Tibial artery (tissue), 4 donors: ENCODE data around the gene SNAP23.

Experiments used
- DNase-seq, 2 donors: peaks; one replicate each; pipeline ENCODE4 v3.0.0-alpha.2; 2019
- H3K27ac ChIP-seq, 2 donors: fragments of 200-600 bp; sonication (generic) in 1 of 2; 1 replicate in 1 of 2; 2 replicates in 1 of 2; pipeline ENCODE4 v1.5.1; 2018 to 2019; ENCODE audit warnings: mild to moderate bottlenecking in 1 of 2
- H3K27me3 ChIP-seq, 2 donors: fragments of 200-600 bp; sonication (generic) in 1 of 2; one replicate each; pipeline versions ENCODE4 v1.5.1 to v1.6.0; 2016 to 2019
- H3K36me3 ChIP-seq, 3 donors: fragments of 200-600 bp; sonication (generic) in 2 of 3; one replicate each; pipeline ENCODE4 v1.5.1; 2016 to 2019; ENCODE audit warnings: mild to moderate bottlenecking in 2 of 3
- H3K4me1 ChIP-seq, 4 donors: fragments of 200-600 bp; sonication (generic) in 2 of 4; 1 replicate in 3 of 4; 2 replicates in 1 of 4; pipeline ENCODE4 v1.5.1; 2016 to 2019
- H3K4me3 ChIP-seq, 2 donors: fragments of 200-600 bp; sonication (generic) in 1 of 2; 1 replicate in 1 of 2; 2 replicates in 1 of 2; pipeline ENCODE4 v1.5.1; 2018 to 2019; ENCODE audit warnings: mild to moderate bottlenecking in 2 of 2
- H3K9me3 ChIP-seq, 3 donors: fragments of 200-600 bp; sonication (generic) in 1 of 3; one replicate each; pipeline ENCODE4 v1.5.1; 2016 to 2019
- intact Hi-C: fragments of 100-400 bp; cut with DNase I; formaldehyde crosslinking; loops from one replicate; pipeline ENCODE4 v1.15.0; 2023; ENCODE audit warnings: low total_unique reads
- TF ChIP-seq, protein P1 (sequence below), 2 experiments: fragments of 200-600 bp in 1 of 2; fragments of 450-650 bp in 1 of 2; IDR thresholded peaks; one replicate each; pipeline ENCODE4 v1.5.1; 2017 to 2019; ENCODE audit warnings: antibody characterized with exemption in 2 of 2, mild to moderate bottlenecking in 1 of 2, moderate library complexity in 1 of 2

The SNAP23 gene

DNA sequence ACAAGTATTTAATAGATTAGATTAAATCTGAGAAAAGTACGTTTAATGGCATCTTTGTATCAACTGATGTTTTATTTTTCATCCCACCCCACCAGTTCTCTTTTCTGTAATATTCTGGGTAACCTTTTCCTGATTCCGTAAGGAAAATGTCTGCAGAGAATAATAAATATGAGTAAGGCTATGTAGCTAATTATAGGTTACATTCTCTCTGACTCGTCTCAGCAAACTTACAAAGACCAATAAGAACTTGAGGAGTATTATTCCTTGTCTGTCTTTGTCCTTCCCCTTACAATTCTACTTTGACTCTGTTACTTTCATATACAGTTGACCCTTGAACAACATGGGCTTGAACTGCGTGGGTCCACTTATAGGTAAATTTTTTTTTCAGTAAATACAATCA, 12.1 kb downstream of the SNAP23 start:
- no peaks in the 10 kb centered on the region for H3K36me3 ChIP-seq
- H3K27me3 ChIP-seq: no peaks in the 10 kb centered on the region
- H3K27ac ChIP-seq: no peak overlapping the region
- DNase-seq: no peak
- H3K4me3 ChIP-seq: no peak overlapping the region
- peaks cover 0 to 53% (median 9%) of the 10 kb centered on the region in 4 donors for H3K4me1 ChIP-seq
- TF ChIP-seq, protein P1, sequence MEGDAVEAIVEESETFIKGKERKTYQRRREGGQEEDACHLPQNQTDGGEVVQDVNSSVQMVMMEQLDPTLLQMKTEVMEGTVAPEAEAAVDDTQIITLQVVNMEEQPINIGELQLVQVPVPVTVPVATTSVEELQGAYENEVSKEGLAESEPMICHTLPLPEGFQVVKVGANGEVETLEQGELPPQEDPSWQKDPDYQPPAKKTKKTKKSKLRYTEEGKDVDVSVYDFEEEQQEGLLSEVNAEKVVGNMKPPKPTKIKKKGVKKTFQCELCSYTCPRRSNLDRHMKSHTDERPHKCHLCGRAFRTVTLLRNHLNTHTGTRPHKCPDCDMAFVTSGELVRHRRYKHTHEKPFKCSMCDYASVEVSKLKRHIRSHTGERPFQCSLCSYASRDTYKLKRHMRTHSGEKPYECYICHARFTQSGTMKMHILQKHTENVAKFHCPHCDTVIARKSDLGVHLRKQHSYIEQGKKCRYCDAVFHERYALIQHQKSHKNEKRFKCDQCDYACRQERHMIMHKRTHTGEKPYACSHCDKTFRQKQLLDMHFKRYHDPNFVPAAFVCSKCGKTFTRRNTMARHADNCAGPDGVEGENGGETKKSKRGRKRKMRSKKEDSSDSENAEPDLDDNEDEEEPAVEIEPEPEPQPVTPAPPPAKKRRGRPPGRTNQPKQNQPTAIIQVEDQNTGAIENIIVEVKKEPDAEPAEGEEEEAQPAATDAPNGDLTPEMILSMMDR (IDR thresholded peaks at IDR 0.05): no peak
- intact Hi-C loops: no loop called here
- no peaks in the 10 kb centered on the region for H3K9me3 ChIP-seq

DNA sequence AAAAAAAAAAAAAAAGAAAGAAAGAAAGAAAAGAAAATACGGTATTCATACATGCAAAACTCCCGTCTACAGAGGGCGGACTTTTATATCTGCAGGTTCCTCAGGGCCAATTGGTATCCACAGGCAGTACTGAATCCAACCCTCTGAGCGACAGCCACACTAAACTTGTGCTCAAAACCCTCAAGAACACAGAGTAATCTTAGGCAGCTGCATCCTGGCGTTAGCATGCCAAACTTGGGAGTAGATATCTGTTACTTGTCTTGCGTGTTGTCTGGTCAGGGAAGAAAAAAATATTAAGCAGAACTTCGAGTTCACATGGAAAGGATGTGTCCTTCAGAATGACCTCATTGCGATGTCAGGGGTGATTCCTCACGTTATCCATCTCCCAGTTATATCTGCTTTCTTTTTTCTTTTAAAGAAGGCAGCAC, 12.8 kb downstream of the SNAP23 start:
- no peaks in the 10 kb centered on the region for H3K36me3 ChIP-seq
- no peak for DNase-seq
- no peak overlapping the region for H3K4me3 ChIP-seq
- intact Hi-C loops: no loop called here
- no peaks in the 10 kb centered on the region for H3K27me3 ChIP-seq
- H3K4me1 ChIP-seq: peaks cover 0 to 51% (median 9%) of the 10 kb centered on the region in 4 donors
- H3K27ac ChIP-seq: no peak overlapping the region
- TF ChIP-seq, protein P1 (IDR thresholded peaks at IDR 0.05): no peak
- no peaks in the 10 kb centered on the region for H3K9me3 ChIP-seq

DNA sequence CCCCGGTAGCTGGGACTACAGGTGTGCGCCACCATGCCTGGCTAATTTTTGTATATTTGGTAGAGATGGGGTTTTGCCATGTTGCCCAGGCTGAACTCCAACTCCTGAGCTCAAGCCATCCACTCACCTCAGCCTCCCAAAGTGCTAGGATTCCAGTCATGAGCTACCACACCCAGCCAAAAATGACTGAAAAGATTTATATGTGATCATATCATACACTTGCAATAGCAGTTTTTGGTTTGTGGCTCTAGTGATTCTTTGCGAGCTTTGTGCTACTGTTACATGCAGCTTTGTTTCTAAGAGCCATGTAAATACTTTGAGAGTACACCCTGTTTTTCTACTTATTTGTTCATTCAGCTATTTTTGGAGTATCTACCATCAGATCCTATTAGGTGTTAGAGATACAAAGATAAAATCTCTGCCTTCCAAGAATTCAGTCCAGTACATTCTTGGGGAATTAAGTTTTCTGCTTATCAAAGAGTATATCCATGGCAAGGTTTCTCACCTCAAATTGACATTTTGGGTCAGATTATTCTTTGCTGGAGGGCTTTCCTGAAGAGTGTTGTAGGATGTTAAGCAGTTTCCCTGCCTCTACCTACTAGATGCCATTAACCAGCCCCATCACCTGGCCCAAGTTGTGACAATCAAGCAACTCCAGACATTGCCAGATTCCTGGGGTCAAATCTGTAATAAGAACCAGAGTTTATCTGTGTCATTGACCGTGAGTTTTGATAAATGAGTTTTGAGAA, 15.0 kb downstream of the SNAP23 start:
- Histone ChIP-seq H3K27ac (peak overlapping the region; percentile 42 to 61), H3K27me3 (no peaks in the 10 kb centered on the region), H3K4me3 (peak overlapping the region in 1 of 2 donors; percentile 12), H3K36me3 (peaks cover 11 to 19% (median 16%) of the 10 kb centered on the region in 3 donors), H3K9me3 (no peaks in the 10 kb centered on the region), H3K4me1 (peaks cover 0 to 38% (median 9%) of the 10 kb centered on the region in 4 donors)
- DNase-seq: no peak
- intact Hi-C loops: no loop called here
- TF ChIP-seq, protein P1 (IDR thresholded peaks at IDR 0.05): no peak

DNA sequence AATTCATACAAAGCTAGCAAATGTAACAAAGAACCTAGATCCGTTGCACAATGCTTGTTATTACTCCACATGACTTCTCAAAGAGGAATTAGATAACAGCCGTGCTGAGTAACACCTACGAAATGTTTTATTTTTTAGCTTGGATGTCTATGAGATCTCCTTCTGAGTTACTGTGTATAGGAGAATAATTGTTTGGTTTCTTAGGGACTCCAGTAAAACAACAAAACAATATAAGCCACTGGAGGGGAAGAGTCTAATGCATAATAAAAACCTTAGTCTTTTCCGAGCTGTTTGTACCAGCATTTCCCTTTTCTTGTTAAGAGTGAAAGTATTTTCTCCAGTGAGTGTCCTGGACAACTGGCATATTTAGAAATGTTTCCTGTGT, 15.6 kb downstream of the SNAP23 start:
- intact Hi-C loops: no loop called here
- peaks cover 0 to 32% (median 9%) of the 10 kb centered on the region in 4 donors for H3K4me1 ChIP-seq
- no peak for DNase-seq
- peak overlapping the region; percentile 42 to 61 for H3K27ac ChIP-seq
- TF ChIP-seq, protein P1 (IDR thresholded peaks at IDR 0.05): no peak
- H3K36me3 ChIP-seq: peaks cover 16 to 25% (median 21%) of the 10 kb centered on the region in 3 donors
- H3K9me3 ChIP-seq: no peaks in the 10 kb centered on the region
- peak overlapping the region in 1 of 2 donors; percentile 12 for H3K4me3 ChIP-seq
- no peaks in the 10 kb centered on the region for H3K27me3 ChIP-seq

DNA sequence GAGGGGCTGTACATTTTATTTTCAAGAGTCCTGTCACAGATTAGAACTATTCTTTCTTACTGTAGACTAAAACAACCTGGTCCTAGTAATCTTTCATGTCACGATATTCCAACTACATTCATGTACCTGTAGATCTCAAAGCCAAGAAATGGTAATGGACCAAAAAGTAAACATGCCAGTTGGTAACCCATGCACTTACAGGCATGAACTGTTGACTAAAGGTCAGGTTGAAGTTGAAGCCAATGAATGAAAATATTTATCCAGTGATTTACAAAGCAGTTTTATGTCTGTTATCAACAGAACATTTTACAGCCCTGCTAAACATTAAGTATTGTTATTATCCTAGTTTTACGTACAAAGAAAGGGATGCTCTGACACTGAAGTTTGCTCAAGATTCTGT, 27.9 kb downstream of the SNAP23 start:
- no peak for DNase-seq
- no peaks in the 10 kb centered on the region for H3K9me3 ChIP-seq
- H3K36me3 ChIP-seq: peaks cover 40 to 74% (median 40%) of the 10 kb centered on the region in 3 donors
- TF ChIP-seq, protein P1 (IDR thresholded peaks at IDR 0.05): no peak
- no peak overlapping the region for H3K27ac ChIP-seq
- H3K4me3 ChIP-seq: no peak overlapping the region
- H3K4me1 ChIP-seq: no peaks in the 10 kb centered on the region
- intact Hi-C loops: no loop called here
- H3K27me3 ChIP-seq: no peaks in the 10 kb centered on the region
